HL-60 (cell line): Measurements from ENCODE around the gene POP4.

Experiments
- POLR2AphosphoS5 ChIP-seq: IDR thresholded peaks from 2 replicates; pipeline ENCODE4 v1.6.1; 2012; ENCODE audit warnings: low read depth
- TF ChIP-seq, protein P1 (sequence below): IDR thresholded peaks from one replicate; pipeline ENCODE4 v1.5.1; 2011; ENCODE audit warnings: low read length, control low read depth, inconsistent platforms; ENCODE audit not compliant: insufficient read depth

DNA sequence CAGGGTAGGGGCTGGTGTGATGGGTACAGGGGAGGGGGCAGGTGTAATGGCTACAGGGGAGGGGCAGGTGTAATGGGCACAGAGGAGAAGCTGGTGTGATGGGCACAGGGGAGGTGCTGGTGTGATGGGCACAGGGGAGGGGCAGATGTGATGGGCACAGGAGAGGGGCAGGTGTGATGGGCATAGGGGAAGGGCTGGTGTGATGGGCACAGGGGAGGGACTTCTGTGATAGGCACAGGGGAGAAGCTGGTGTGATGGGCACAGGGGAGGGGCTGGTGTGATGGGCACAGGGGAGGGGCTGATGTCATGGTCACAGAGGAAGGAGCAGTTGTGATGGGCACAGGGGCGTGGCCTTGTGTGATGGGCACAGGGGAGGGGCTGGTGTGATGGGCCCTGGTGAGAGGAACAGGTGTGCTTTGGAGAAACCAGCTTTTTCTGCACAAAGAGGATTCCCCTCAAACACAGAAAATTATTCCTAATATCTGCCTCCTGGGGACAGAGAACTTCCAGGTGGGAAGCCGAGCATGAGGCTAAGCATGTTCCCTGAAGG, 38.6 kb upstream of the POP4 start:
- TF ChIP-seq, protein P1, sequence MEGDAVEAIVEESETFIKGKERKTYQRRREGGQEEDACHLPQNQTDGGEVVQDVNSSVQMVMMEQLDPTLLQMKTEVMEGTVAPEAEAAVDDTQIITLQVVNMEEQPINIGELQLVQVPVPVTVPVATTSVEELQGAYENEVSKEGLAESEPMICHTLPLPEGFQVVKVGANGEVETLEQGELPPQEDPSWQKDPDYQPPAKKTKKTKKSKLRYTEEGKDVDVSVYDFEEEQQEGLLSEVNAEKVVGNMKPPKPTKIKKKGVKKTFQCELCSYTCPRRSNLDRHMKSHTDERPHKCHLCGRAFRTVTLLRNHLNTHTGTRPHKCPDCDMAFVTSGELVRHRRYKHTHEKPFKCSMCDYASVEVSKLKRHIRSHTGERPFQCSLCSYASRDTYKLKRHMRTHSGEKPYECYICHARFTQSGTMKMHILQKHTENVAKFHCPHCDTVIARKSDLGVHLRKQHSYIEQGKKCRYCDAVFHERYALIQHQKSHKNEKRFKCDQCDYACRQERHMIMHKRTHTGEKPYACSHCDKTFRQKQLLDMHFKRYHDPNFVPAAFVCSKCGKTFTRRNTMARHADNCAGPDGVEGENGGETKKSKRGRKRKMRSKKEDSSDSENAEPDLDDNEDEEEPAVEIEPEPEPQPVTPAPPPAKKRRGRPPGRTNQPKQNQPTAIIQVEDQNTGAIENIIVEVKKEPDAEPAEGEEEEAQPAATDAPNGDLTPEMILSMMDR, result no peak
- TF ChIP-seq POLR2AphosphoS5, result no peak
